Fibroblast of pulmonary artery (primary cell): Measurements from ENCODE around the gene PTGES3L.
"Not testable (repeated sequence)": the region's sequence is repeated elsewhere in the genome, so short reads cannot be mapped to it uniquely, and the experiment has no call there.

Source experiments
- DNase-seq: peaks from one replicate; pipeline ENCODE4 v3.0.0-alpha.2; 2010; ENCODE audit warnings: low read depth
- H3K4me3 ChIP-seq: replicated peaks from 2 replicates; pipeline ENCODE4 v1.5.1; 2011; ENCODE audit warnings: low read depth, mild to moderate bottlenecking, control low read depth, low read length, moderate library complexity
- CTCF ChIP-seq: IDR thresholded peaks from 2 replicates; pipeline ENCODE4 v1.5.1; 2011; ENCODE audit warnings: mild to moderate bottlenecking, control low read depth, low read length, inconsistent platforms; ENCODE audit errors: missing control alignments

PTGES3L gene

GRCh38 chr17:43011728-43012472, 32.0 kb upstream of the PTGES3L start:
- no peak for DNase-seq
- H3K4me3 ChIP-seq: no peak overlapping the region
- TF ChIP-seq CTCF: no peak

DNA sequence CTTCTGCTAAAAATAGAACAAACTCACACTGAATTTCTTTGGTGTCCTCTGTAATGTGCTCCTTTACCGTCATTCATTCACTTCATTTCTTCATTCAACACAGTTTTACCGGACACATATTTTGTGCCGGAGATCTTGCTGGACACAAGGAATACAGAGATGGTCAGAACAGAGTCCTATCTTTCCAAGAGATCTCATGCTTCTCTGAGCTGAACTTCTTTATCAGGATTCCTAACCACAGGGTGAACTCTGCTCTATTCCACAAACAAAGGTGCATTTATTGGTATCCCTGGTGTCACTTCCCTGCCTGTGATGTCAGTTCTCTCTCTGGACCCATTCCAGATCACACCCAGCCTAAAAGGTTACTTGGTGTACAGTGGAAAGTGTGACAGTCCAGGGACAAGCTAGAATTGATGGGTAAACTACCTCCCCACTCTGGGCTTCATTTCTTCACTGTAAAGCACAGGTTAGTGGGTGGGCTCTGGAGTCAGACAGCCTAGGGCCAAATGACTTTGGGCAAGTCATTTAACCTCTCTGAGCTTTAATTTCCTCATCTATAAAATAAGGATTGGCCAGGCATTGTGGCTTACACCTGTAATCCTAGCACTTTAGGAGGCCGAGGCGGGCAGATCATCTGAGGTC, 30.9 kb upstream of the PTGES3L start:
- TF ChIP-seq CTCF: no peak
- H3K4me3 ChIP-seq: no peak overlapping the region
- no peak for DNase-seq

- DNase-seq: peak; percentile 84
- peak; percentile 23 for TF ChIP-seq CTCF
- peak within 1 kb of the TSS; percentile 92 for H3K4me3 ChIP-seq
These were observed 27.0 kb upstream of the PTGES3L start, which contains the start of gene IFI35 for GRCh38 chr17:43006639-43007551. Gene IFI35, plus strand, starts transcription at chr17:43006784. Its CDS starts 164 bp downstream, at chr17:43006948.

- no peak for DNase-seq
- no peak overlapping the region for H3K4me3 ChIP-seq
- no peak for TF ChIP-seq CTCF
These were observed 23.8 kb upstream of the PTGES3L start for GRCh38 chr17:43003542-43004172.

DNA sequence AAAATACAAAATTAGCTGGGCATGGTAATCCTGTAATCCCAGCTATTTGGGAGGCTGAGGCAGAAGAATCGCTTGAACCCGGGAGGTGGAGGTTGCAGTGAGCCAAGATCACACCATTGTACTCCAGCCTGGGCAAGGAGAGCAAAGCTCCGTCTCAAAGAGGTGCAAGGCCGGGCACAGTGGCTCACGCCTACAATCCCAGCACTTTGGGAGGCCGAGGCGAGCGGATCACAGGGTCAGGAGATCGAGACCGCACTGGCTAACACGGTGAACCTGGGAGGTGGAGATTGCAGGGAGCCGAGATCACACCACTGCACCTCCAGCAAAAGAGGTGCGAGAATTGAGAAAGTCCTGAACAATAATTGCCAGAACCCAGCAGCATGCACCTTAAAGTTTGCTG, 21.0 kb upstream of the PTGES3L start:
- not testable (repeated sequence) for H3K4me3 ChIP-seq, DNase-seq

DNA sequence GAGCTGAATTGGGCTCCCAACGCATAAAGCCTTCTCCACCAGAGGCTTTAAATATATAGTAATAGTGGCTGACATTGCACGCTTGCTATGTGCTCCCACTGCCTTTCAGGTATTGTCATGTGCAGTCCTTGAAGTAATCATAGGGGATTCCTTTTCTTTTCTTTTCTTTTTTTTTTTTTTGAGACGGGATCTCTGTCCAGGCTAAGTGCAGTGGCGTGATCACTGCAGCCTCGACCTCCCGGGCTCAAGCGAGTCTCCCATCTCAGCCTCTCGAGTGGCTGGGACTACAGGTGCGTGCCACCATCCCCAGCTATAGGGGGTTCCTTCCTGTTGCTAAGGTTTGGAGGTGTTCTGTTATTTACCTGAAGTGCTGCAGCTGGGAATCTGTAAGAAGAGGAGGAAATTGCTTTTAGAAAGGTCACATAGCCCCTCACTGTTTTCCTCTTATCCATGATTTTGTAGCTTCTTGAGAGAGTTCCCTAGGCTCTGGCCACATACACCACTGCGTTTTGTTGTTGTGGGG, 19.2 kb upstream of the PTGES3L start:
- H3K4me3 ChIP-seq: peak overlapping the region; percentile 95
- no peak for TF ChIP-seq CTCF

More for the DNA sequence above, 19.2 kb upstream of the PTGES3L start:
- DNase-seq: no peak
